GM18505 (cell line): Measurements from ENCODE around the gene BAIAP2.

Source experiments
- ATAC-seq: cut with Tn5 transposase; IDR thresholded peaks from one replicate; pipeline ENCODE4 v1.9.1; 2021; ENCODE audit not compliant: unreplicated experiment
- POLR2A ChIP-seq: IDR thresholded peaks from 4 replicates; pipeline ENCODE4 v1.6.1; 2011; ENCODE audit warnings: borderline replicate concordance; ENCODE audit not compliant: insufficient read depth, insufficient read length; ENCODE audit errors: extremely low read depth

The BAIAP2 gene

DNA sequence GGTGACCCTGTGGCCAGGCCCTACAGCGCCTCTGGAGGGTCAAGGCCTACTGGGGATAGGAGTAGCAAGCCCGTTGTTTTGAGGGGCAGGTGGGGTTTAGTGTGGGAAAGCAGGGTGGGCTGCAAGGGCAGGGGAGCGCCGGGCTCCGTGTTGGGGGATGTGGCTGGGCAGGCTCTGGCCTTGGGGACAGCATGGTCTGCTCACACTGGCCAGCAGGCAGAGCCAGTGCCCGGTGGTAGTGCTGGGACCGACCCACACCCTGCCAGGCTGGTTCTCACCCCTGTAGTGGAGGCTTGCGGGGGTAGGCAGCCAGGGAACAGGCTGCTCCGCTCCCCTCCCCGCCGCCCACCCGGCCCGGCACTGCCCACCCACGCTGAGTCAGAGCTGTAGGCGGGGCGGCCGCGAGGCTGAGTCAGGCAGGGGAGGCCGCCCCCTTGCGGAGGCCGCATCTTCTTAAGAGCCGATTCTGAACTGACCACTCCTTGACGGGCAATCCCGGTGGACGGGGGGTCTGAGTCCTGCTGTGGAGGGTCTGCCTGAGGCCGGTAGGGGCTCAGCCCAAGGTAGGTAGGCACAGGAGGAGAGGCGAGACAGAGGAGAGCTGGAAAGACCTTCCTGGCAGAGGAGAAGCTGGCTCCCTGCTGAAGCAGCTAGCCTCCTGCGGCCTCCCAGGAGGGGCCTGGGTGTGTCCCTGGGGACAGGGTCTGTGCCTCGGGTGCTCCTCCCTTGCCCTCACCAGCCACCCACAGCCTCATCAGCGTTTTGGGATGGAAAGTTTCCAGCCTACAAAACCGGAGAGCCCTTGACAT is 62.4 kb downstream of the BAIAP2 start:
- no peak for TF ChIP-seq POLR2A
- ATAC-seq: no peak

DNA sequence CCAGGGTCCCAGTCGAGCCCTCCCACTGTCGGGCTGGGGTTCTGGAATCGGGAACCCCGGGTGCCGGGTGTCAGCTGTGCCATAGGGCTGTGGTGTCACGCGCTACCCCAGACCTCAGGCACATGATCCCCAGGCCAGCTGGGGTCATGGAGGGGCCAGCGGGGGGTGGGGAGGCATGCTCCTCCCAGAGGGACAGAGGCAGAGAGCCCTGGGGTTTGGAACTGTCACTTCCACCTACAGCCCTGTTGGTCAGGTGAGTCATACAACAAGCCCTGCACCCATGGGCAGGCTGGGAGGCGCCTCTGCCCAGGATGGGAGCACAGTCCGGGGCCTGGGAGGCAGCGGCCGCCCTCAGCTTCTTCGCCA is 63.0 kb downstream of the BAIAP2 start:
- TF ChIP-seq POLR2A: no peak
- no peak for ATAC-seq

DNA sequence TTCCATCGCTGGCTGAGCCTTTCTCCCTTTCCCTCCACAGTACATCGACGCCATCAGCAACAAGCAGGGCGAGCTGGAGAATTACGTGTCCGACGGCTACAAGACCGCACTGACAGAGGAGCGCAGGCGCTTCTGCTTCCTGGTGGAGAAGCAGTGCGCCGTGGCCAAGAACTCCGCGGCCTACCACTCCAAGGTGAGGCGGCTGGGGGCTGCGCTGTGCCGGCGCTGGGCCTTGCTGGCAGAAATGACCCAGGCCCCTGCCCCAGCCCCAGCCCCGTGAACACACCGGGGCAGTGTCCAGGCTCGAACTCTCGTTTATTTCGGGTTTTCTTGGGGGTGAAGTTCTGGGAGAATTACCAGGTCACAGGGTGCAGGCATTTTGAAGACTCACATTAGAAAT is 64.9 kb downstream of the BAIAP2 start:
- no peak for ATAC-seq

DNA sequence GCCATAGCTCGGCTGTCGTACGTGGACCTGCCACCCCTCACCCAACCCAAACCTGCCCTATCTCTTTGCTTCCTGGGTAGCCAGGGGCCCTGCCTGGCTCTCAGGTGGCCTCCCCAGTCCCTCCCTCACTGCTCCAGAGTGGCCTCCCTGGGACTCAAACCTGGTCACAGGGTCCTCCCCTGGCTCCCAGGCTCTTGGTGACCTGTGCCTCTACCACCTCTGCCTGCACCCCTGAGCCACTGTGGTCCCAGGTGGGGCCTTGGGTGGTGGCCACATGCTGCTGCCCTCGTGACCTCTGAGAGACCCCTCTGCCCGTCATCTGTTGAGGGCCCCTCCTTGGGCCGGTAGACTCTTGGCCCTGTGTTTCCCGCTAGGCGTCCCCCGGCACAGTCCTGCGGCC is 65.7 kb downstream of the BAIAP2 start:
- TF ChIP-seq POLR2A: no peak
- no peak for ATAC-seq

More for the DNA sequence above, 64.9 kb downstream of the BAIAP2 start:
- TF ChIP-seq POLR2A: no peak

DNA sequence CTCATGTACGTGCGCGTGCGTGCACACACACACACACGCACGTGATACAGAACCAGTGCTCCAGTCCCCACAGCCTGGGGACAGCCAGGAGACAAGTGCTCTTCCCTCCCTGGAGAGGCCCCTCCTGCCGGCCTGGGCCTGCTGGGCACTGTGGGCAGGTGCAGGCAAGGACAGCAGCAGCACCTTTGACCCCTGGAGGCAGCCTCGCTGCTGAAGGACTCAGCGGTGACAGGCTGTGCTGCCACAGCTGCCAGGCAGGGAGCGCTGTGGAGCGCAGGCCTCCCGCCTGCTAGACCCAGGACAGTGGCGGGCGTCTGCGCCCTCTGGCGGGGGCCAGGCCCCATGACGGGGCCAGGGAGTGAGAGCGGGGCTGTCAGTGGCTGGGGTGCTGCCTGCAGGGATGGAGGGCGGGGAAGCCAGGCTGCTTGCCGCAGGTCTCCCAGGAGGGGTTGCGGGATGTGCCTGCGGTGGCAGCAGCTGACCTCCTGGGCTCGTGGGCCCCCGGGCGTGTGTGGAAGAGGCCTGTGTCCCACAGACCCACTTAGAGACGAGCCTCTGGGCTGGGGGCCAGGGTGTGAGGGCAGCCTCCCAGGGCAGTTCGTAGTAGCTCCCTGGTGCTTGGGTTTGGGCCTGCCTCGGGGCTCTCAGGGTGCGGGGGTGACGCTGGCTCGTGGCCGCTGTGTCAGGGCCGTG is 66.8 kb downstream of the BAIAP2 start:
- TF ChIP-seq POLR2A: no peak
- ATAC-seq: peak; percentile 83

DNA sequence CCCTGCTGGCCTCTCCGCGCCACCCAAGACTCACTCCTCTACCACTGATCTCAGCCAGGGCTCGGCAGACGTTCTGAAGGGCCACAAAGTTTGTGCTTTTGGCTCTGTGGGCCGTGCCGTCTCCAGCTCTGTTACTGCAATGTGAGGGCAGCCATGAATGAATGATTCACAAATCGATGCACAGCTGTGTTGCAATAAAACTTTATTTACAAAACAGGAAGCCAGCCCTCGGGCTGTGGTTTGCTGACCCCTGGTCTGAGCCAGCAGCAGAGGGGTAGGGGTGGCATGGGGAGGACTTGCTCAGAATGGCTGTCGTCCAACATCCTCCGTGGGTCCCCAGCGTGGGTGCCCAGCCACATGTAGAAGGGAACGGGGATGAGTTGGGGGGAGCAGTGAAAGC is 67.4 kb downstream of the BAIAP2 start:
- ATAC-seq: no peak

DNA sequence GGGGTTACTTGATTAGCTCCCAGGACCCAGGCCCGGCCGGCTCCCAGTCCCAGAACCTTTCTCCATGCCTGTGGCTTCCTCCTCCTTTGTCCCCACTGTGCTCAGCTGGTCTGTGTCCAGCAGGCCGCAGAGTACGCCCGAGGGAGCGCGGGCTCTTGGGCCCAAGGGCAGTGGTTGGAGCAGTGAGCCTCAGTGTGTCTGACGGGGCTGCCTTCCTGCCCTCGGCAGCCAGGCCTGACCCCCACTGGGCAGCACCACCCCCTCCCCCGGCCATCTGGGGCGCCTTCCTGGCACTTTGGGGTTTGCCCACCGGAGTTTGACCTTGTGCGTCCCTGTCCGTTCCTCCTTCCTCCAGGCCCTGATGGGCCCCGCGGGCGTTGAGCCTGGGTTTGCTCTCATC is 67.9 kb downstream of the BAIAP2 start:
- no peak for ATAC-seq
- TF ChIP-seq POLR2A: no peak

More for the DNA sequence above, 67.4 kb downstream of the BAIAP2 start:
- TF ChIP-seq POLR2A: no peak

DNA sequence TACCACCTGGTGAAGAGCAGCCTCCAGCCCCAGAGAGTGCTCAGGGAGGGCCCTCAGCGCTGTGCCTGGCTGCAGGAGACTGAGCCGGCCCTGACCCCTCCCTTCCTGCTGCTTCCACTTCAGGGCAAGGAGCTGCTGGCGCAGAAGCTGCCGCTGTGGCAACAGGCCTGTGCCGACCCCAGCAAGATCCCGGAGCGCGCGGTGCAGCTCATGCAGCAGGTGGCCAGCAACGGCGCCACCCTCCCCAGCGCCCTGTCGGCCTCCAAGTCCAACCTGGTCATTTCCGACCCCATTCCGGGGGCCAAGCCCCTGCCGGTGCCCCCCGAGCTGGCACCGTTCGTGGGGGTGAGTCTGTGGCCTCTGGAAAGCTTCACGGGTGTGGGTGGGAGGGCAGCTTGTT is 68.4 kb downstream of the BAIAP2 start:
- ATAC-seq: no peak
- no peak for TF ChIP-seq POLR2A

DNA sequence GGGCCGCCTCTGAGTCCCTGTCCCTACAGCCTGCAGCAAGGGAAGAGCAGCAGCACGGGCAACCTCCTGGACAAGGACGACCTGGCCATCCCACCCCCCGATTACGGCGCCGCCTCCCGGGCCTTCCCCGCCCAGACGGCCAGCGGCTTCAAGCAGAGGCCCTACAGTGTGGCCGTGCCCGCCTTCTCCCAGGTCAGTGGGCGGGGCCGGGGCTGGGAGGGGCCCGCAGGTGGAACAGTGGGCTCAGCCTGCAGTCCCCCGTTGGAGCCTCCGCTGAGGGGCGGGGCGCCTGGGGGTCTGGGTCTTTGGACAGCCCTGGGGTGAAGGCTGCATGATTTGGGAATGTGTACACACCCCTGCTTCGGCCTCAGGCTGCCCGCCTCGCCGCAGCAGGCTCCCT is 71.8 kb downstream of the BAIAP2 start:
- no peak for TF ChIP-seq POLR2A
- no peak for ATAC-seq

DNA sequence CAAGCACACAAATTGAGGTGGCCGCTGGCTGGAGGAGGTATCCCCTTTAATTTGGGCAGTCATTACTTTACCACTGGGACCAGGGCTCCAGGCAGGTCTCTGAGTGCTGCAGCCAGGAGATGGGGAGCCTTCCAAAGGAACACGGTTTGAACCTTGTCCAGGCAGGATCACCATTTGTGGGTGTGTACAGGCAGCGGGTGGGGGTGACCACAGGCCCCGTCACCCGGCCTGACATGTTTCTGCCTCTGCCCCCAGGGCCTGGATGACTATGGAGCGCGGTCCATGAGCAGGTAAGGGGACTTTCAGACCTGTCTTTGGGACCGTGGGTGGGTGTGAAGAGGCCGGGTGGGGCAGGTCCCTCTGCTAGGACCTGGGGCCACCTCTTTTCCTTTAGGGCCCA is 73.3 kb downstream of the BAIAP2 start:
- ATAC-seq: no peak
- TF ChIP-seq POLR2A: no peak

DNA sequence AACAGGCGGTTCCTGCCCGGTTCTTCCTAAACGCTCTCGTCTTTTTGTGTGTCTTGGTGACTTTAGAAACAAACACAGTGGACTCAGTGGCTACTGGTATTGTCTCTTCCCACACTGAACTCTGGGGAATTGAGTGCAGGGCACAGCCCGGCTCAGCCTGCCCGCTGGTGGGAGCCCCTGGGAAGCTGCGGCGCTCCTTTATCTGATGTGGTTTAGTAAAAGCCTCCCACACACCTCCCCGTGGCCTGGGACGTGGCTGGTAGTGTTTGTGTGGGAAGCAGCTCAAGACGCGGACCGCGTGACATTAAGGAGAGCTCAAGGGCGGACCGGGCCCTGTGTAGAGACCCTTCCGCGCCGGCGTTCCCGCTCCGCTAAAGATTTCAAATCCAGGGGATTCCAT is 75.0 kb downstream of the BAIAP2 start:
- no peak for ATAC-seq
- no peak for TF ChIP-seq POLR2A

DNA sequence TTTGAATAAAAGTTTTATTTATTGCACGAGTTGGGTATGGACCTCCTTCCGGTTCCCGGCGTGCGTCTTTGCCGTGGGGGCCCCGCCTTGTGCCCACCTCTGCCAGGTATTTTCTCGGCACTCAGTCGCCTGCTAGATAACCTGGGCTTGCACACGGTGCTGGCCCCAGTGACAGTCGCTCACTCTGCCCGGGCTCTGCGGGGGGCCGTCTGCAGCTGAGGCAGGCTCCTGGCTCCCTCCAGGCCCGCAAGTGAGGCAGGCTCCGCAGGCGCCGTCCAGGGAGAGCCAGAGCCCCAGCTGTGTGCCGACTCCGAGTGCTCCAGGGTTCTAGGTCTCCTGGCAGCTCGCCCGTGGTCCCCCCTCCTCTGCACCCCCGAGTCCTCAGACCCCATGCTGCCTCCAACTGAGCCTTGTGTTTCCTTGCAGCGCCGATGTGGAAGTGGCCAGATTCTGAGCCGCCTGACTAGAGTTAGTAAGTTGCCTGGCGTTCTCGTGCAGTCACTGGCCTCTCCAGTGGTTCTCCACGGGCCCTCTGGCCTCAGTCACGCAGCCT is 75.6 kb downstream of the BAIAP2 start:
- TF ChIP-seq POLR2A: no peak
- no peak for ATAC-seq

DNA sequence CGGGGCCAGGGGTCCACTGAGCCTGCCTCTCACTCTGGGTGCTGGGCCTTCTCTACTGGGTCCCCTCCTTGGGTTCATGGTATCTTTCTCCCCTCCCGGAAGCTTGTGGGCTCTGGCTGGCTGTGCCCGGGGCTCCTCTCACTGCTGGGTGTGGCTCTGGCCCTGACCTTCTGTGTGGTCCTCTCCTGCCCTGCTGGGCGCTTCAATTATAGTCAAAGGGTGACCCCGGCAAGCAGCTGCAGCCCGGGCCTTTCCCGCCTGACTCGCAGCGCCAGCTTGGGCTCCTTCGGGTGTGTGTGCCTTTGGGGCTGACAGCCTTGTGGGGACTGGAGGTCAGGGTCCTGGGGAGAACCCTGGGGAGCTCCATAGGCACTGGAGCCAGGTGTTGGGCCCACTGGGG is 76.1 kb downstream of the BAIAP2 start:
- TF ChIP-seq POLR2A: no peak
- no peak for ATAC-seq

DNA sequence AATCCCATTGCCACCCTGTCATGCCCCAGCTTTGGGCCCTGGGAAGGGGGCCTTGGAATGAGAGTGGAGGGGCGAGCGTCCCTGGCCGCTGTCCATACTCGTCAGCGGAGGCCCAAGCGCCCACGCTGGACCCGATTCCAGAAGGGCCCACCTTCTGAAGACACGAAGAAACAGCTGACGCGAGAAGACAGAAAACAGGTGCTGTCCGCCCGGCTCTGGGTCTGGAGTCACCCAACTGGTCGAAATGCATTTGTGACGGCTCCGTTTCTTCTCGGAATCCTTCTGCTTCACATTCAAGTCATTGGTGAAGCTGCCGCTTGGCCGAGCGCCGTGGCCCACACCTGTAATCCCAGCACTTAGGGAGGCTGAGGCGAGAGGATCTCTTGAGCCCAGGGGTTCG is 77.5 kb downstream of the BAIAP2 start:
- TF ChIP-seq POLR2A: no peak
- no peak for ATAC-seq
